SJSA1 (cell line): ENCODE data around the gene BTAF1. TPM values are rescaled to one million over a fixed set of nuclear protein-coding genes. Genes with fewer than 3 reads are reported as not detected.
"Not testable (repeated sequence)": the region's sequence is repeated elsewhere in the genome, so short reads cannot be mapped to it uniquely, and the experiment has no call there.

Source experiments
- DNase-seq, 2 experiments: peaks; one replicate each; pipeline ENCODE4 v3.0.0-alpha.2; 2015 to 2020; ENCODE audit warnings: low spot score in 2 of 2, low read depth in 1 of 2
- H3K27ac ChIP-seq: fragments of 250-450 bp; sonication (Bioruptor Pico); 2 replicates; pipeline ENCODE4 v1.5.1; 2020; ENCODE audit warnings: mild to moderate bottlenecking, moderate library complexity
- H3K27me3 ChIP-seq: fragments of 250-450 bp; sonication (Bioruptor Pico); replicated peaks from 2 replicates; pipeline ENCODE4 v1.5.1; 2020; ENCODE audit warnings: mild to moderate bottlenecking, moderate library complexity
- H3K36me3 ChIP-seq: fragments of 250-450 bp; sonication (Bioruptor Pico); 2 replicates; pipeline ENCODE4 v1.5.1; 2020; ENCODE audit warnings: mild to moderate bottlenecking
- H3K4me1 ChIP-seq: fragments of 250-450 bp; sonication (Bioruptor Pico); replicated peaks from 2 replicates; pipeline ENCODE4 v1.6.1; 2021; ENCODE audit warnings: mild to moderate bottlenecking
- H3K4me3 ChIP-seq: fragments of 250-450 bp; sonication (Bioruptor Pico); 2 replicates; pipeline ENCODE4 v1.5.1; 2020; ENCODE audit warnings: mild to moderate bottlenecking
- H3K9me3 ChIP-seq: fragments of 250-450 bp; sonication (Bioruptor Pico); replicated peaks from 2 replicates; pipeline ENCODE4 v1.5.1; 2020; ENCODE audit warnings: mild to moderate bottlenecking
- total RNA-seq: library from RNA; depleted of rRNA; stranded (reverse); fragments of >200 nt; shearing (Covaris generic); gene quantifications from 2 replicates; pipeline ENCODE4 v1.2.3, GENCODE V29; 2014

BTAF1 gene
- total RNA-seq, 1 experiment from 2014 or later, result 36.1 TPM

DNA sequence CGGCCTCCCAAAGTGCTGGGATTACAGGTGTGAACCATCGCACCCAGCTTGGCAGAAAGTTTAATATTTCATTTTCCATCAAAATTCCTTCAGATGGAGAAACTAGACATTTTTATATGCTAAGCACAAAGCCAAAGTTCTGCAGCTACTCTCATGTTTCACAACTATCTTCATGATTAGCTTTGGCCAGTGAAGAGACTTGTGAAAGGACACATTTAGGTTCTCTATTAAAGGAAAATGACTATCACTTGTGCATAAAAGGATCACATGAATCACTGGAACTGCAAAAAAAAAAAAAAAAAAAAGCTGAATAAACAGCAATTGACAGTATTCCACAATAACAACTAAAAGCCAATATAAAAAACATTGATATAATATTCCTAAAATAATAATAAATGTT lies 30.5 kb upstream of the BTAF1 start:
- no peaks in the 10 kb centered on the region for H3K4me1 ChIP-seq
- H3K27me3 ChIP-seq, result no peaks in the 10 kb centered on the region
- no peak for DNase-seq
- H3K27ac ChIP-seq, result no peak overlapping the region
- no peaks in the 10 kb centered on the region for H3K36me3 ChIP-seq
- no peaks in the 10 kb centered on the region for H3K9me3 ChIP-seq
- H3K4me3 ChIP-seq, result no peak overlapping the region

DNA sequence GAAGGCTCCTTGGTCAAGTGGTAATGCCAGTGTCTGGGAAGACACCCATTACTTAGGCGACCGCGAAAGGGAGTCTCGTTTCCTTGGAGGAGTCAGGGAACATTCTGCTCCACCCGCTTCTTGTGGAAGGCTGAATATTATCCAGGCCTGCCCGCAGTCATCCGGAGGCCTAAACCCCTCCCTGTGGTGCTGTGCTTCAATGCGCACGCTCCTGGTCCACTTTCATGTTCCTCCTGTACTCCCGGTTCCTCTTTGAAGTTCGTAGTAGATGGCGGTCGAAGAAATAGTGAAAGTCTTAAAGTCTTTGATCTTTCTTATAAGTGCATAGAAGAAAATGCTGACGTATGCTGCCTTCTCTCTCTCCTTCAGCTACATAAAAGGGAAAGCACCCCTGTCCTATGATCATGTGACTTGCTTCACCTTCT lies 29.3 kb upstream of the BTAF1 start:
- H3K36me3 ChIP-seq, H3K4me3 ChIP-seq, DNase-seq, H3K4me1 ChIP-seq, H3K27ac ChIP-seq, H3K27me3 ChIP-seq, H3K9me3 ChIP-seq: not testable (repeated sequence)

DNA sequence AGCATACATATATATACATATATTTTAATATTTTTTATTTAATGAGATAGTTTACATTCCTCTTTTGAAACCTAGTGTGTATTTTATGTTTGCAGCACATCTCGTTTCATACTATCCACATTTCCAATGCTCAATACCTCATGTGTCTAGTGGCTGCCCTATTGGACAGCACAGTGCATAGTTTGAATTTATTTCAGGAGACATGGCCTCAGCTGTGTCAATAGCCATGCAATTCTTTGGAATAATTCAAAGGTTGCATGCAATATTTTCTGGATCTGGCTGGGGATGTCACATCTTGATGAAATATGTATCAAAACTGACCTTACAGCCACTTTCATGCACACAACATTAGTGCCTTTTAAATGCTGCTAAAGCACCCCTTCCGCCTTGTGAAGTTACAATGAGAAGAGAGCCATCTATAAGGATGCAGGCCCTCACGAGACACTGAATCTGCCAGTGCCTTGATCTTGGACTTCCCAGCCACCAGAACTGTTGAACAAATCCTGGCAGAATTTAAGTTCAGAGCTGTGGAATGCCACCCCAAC lies 27.3 kb upstream of the BTAF1 start:
- no peak for DNase-seq

DNA sequence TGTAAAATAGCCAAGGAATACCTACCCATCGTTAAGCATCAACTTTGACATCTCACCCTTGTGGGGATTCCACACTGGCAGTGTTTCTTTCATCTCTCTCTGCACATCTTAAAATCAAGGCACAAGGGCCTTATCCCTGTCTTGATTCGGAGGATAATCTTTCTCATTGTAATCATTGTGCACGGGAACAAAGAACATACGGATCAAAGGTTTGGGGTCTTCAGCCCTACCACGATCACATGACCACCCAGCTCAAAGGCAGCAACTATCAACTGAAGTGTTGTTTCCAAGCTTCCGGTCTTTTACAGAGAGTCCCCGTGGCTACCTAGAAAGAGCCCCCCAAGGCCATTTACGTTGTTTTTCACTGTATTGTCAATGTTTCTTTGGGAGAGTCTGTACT lies 26.1 kb upstream of the BTAF1 start:
- Histone ChIP-seq H3K4me3 (no peak overlapping the region), H3K27me3 (no peaks in the 10 kb centered on the region), H3K9me3 (no peaks in the 10 kb centered on the region; the same call in 1 of the 2 replicates), H3K36me3 (no peaks in the 10 kb centered on the region), H3K4me1 (peaks cover 12% of the 10 kb centered on the region), H3K27ac (no peak overlapping the region)
- DNase-seq, result no peak

More for the DNA sequence above, 27.3 kb upstream of the BTAF1 start:
- Histone ChIP-seq H3K4me1 (peaks cover under 1% of the 10 kb centered on the region; the same call in 1 of the 2 replicates), H3K36me3 (no peaks in the 10 kb centered on the region), H3K27me3 (no peaks in the 10 kb centered on the region), H3K27ac (no peak overlapping the region), H3K9me3 (no peaks in the 10 kb centered on the region; the same call in 1 of the 2 replicates), H3K4me3 (no peak overlapping the region)

- DNase-seq, result peak; percentile 72 to 74
- no peak overlapping the region for H3K4me3 ChIP-seq
- peaks cover 13% of the 10 kb centered on the region for H3K4me1 ChIP-seq
- H3K36me3 ChIP-seq, result no peaks in the 10 kb centered on the region
- no peaks in the 10 kb centered on the region for H3K27me3 ChIP-seq
- H3K27ac ChIP-seq, result no peak overlapping the region
- H3K9me3 ChIP-seq, result no peaks in the 10 kb centered on the region; the same call in 1 of the 2 replicates
Measured at GRCh38 chr10:91901784-91902677, 21.5 kb upstream of the BTAF1 start.

- H3K27ac ChIP-seq, result no peak overlapping the region
- H3K9me3 ChIP-seq, result no peaks in the 10 kb centered on the region
- DNase-seq, result no peak
- H3K36me3 ChIP-seq, result no peaks in the 10 kb centered on the region
- H3K4me1 ChIP-seq, result peaks cover 16% of the 10 kb centered on the region
- H3K27me3 ChIP-seq, result no peaks in the 10 kb centered on the region; the same call in 1 of the 2 replicates
- H3K4me3 ChIP-seq, result no peak overlapping the region
Measured at GRCh38 chr10:91907033-91907594, 16.5 kb upstream of the BTAF1 start.

DNA sequence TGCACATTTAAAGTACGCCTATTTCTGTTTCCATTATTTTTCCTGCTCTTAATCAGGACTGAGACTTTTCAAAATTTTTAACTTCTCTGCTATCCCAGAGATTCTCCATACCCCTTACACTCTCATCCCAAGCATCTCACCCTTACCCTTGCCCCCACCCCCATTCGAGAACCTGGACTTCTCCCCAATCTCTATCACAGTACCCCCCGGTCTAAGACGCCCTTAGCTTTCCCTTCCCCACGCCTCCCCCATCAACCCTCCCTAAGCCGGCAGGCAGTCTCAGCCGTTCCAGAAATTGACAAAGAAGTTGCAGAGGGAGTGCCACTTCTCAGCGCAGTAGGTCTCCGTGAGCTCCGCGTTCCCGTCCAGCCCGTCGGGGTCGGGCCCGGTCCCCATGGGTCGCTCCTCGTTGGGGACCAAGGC lies 15.6 kb upstream of the BTAF1 start:
- H3K36me3 ChIP-seq, result no peaks in the 10 kb centered on the region
- no peaks in the 10 kb centered on the region for H3K9me3 ChIP-seq
- no peak for DNase-seq
- H3K27ac ChIP-seq, result no peak overlapping the region
- no peaks in the 10 kb centered on the region; the same call in 1 of the 2 replicates for H3K27me3 ChIP-seq
- peak overlapping the region; percentile 58 for H3K4me3 ChIP-seq
- H3K4me1 ChIP-seq, result peaks cover 11% of the 10 kb centered on the region

GRCh38 chr10:91908337-91909116 lies 15.0 kb upstream of the BTAF1 start:
- Histone ChIP-seq H3K9me3 (no peaks in the 10 kb centered on the region), H3K36me3 (no peaks in the 10 kb centered on the region), H3K4me3 (peak overlapping the region; percentile 58), H3K27ac (no peak overlapping the region), H3K4me1 (peaks cover 11% of the 10 kb centered on the region), H3K27me3 (no peaks in the 10 kb centered on the region; the same call in 1 of the 2 replicates)
- DNase-seq, result peak; percentile 65 to 75

- peaks cover 11% of the 10 kb centered on the region for H3K4me1 ChIP-seq
- no peak within 1 kb of the TSS for H3K27ac ChIP-seq
- no peaks in the 10 kb centered on the region for H3K9me3 ChIP-seq
- H3K27me3 ChIP-seq, result peaks cover 3% of the 10 kb centered on the region; the same call in 1 of the 2 replicates
- H3K4me3 ChIP-seq, result peak within 1 kb of the TSS; percentile 58
- DNase-seq, result no peak
- H3K36me3 ChIP-seq, result no peaks in the 10 kb centered on the region
Measured at GRCh38 chr10:91909117-91909677, 14.4 kb upstream of the BTAF1 start, which contains the start of gene FGFBP3. TSS of gene FGFBP3 (minus strand) at chr10:91909486. CDS start at chr10:91908969, 517 bp downstream.

GRCh38 chr10:91910467-91910866 lies 13.1 kb upstream of the BTAF1 start:
- no peak for DNase-seq
- Histone ChIP-seq H3K4me1 (peaks cover 11% of the 10 kb centered on the region), H3K36me3 (no peaks in the 10 kb centered on the region), H3K27me3 (peaks cover 5% of the 10 kb centered on the region), H3K27ac (no peak overlapping the region), H3K9me3 (no peaks in the 10 kb centered on the region), H3K4me3 (no peak overlapping the region)

DNA sequence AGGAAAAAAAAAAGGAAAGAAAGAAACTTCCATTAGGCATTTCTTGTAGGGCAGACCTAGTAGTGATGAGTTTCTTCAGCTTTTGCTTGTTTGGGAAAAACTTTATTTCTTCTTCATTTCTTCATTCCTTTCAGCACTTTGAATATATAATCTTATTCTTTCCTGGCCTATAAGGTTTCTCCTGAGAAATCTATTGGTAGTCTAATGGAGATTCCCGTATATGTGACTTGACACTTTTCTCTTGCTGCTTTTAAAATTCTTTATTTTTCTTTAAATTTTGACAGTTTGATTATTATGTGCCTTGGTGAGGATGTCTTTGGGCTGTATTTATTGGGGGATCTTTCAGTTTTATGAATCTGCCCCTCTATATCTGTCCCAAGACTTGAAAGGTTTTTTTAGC lies 3.9 kb upstream of the BTAF1 start:
- peaks cover 8% of the 10 kb centered on the region for H3K36me3 ChIP-seq
- no peak overlapping the region for H3K4me3 ChIP-seq
- H3K27me3 ChIP-seq, result peaks cover 5% of the 10 kb centered on the region; the same call in 1 of the 2 replicates
- no peaks in the 10 kb centered on the region for H3K9me3 ChIP-seq
- H3K27ac ChIP-seq, result no peak overlapping the region
- DNase-seq, result no peak
- peaks cover 4% of the 10 kb centered on the region for H3K4me1 ChIP-seq

GRCh38 chr10:91924212-91925021 lies 847 bp downstream of the BTAF1 start:
- Histone ChIP-seq H3K4me1 (peaks cover 9% of the 10 kb centered on the region), H3K27me3 (no peaks in the 10 kb centered on the region), H3K4me3 (peak overlapping the region; percentile 97), H3K9me3 (no peaks in the 10 kb centered on the region), H3K27ac (peak overlapping the region; percentile 82), H3K36me3 (peaks cover 21% of the 10 kb centered on the region)
- no peak for DNase-seq
